K562 (cell line): Measurements from ENCODE around the gene FILIP1L. TPM values are rescaled to one million over a fixed set of nuclear protein-coding genes. Genes with fewer than 3 reads are reported as not detected.

Experiments used
- ATF1 ChIP-seq, 2 experiments: fragments of 450-650 bp in 1 of 2; IDR thresholded peaks; 2 replicates each; pipeline ENCODE4 v1.6.1; 2016; ENCODE audit warnings: missing compliant biosample characterization in 1 of 2, missing genetic modification characterization in 1 of 2
- ATF7 ChIP-seq: fragments of 450-650 bp; IDR thresholded peaks from 2 replicates; pipeline ENCODE4 v1.7.1; 2014; ENCODE audit warnings: mild to moderate bottlenecking, moderate library complexity
- BRD9 ChIP-seq: fragments of 450-650 bp; IDR thresholded peaks from 2 replicates; pipeline ENCODE4 v1.6.1; 2018; ENCODE audit warnings: low read depth; ENCODE audit not compliant: partially characterized antibody
- CAMTA2 ChIP-seq: fragments of 250-450 bp; sonication (Bioruptor Pico); conservative IDR thresholded peaks from 2 replicates; pipeline ENCODE4 v1.5.1; 2022
- CBX3 ChIP-seq, 2 experiments: IDR thresholded peaks; 1 replicate in 1 of 2; 2 replicates in 1 of 2; pipeline ENCODE4 v1.6.1; 2012; ENCODE audit warnings: inconsistent platforms in 2 of 2, low read length in 2 of 2, borderline replicate concordance in 1 of 2, control low read depth in 1 of 2
- CCNT2 ChIP-seq: IDR thresholded peaks from 2 replicates; pipeline ENCODE4 v1.6.1; 2011; ENCODE audit warnings: borderline replicate concordance, low read depth, mild to moderate bottlenecking, moderate library complexity, mixed read lengths, low read length; ENCODE audit not compliant: insufficient read length; ENCODE audit errors: extremely low read depth
- GATAD2A ChIP-seq: fragments of 450-650 bp; IDR thresholded peaks from 2 replicates; pipeline ENCODE4 v1.6.1; 2017
- KLF10 ChIP-seq: fragments of 250-450 bp; sonication (Bioruptor Pico); IDR thresholded peaks from 2 replicates; pipeline ENCODE4 v1.6.1; 2021; ENCODE audit warnings: matching md5 sums
- LEF1 ChIP-seq: fragments of 450-650 bp; IDR thresholded peaks from 2 replicates; pipeline ENCODE4 v1.6.1; 2016; ENCODE audit warnings: mild to moderate bottlenecking
- MTF1 ChIP-seq: fragments of 250-450 bp; sonication (Bioruptor Pico); IDR thresholded peaks from 2 replicates; pipeline ENCODE4 v1.9.0; 2021; ENCODE audit warnings: moderate library complexity, mild to moderate bottlenecking, inconsistent platforms, borderline replicate concordance
- NCOA4 ChIP-seq: fragments of 450-650 bp; IDR thresholded peaks from 2 replicates; pipeline ENCODE4 v1.6.1; 2018; ENCODE audit warnings: mild to moderate bottlenecking; ENCODE audit not compliant: partially characterized antibody
- NEUROD1 ChIP-seq: fragments of 150-350 bp; IDR thresholded peaks from 2 replicates; pipeline ENCODE4 v1.6.1; 2014; ENCODE audit warnings: borderline replicate concordance, low read length, low read depth; ENCODE audit not compliant: partially characterized antibody
- NFE2 ChIP-seq: IDR thresholded peaks from 2 replicates; pipeline ENCODE4 v1.6.1; 2014; ENCODE audit warnings: antibody characterized with exemption, low read depth
- NR2C2 ChIP-seq, 2 experiments: fragments of 200-800 bp in 1 of 2; sonication (Bioruptor generic) in 1 of 2; sonication (generic) in 1 of 2; formaldehyde crosslinking in 1 of 2; IDR thresholded peaks; 2 replicates each; pipeline versions ENCODE4 v1.6.1 to v1.8.0; 2016 to 2022; ENCODE audit warnings: mild to moderate bottlenecking in 1 of 2, missing compliant biosample characterization in 1 of 2, missing genetic modification characterization in 1 of 2, missing genetic modification reagents in 1 of 2
- RFX7 ChIP-seq: fragments of 250-450 bp; sonication (Bioruptor Pico); IDR thresholded peaks from 2 replicates; pipeline ENCODE4 v1.5.1; 2021; ENCODE audit warnings: mild to moderate bottlenecking
- SMARCA4 ChIP-seq: fragments of 450-650 bp; IDR thresholded peaks from 2 replicates; pipeline ENCODE4 v1.6.1; 2016
- SMC3 ChIP-seq: conservative IDR thresholded peaks from 2 replicates; pipeline ENCODE4 v1.6.1; 2011; ENCODE audit warnings: low read depth, low read length, improper control_type of control experiment; ENCODE audit not compliant: insufficient read depth
- TAF1 ChIP-seq: IDR thresholded peaks from 2 replicates; pipeline ENCODE4 v1.6.1; 2011; ENCODE audit warnings: mild to moderate bottlenecking, low read length, moderate library complexity; ENCODE audit not compliant: insufficient read depth, control insufficient read depth, severe bottlenecking; ENCODE audit errors: extremely low read depth
- ZFP36 ChIP-seq: fragments of 150-350 bp; IDR thresholded peaks from 2 replicates; pipeline ENCODE4 v1.6.1; 2018; ENCODE audit warnings: low read length, low read depth; ENCODE audit not compliant: partially characterized antibody
- ZNF282 ChIP-seq: sonication (generic); formaldehyde crosslinking; IDR thresholded peaks from 2 replicates; pipeline ENCODE4 v1.8.1; 2023; ENCODE audit warnings: missing genetic modification reagents
- ZNF668 ChIP-seq: fragments of 250-450 bp; sonication (Bioruptor Pico); IDR thresholded peaks from 2 replicates; pipeline ENCODE4 v1.8.0; 2022; ENCODE audit warnings: mild to moderate bottlenecking, inconsistent platforms
- ZNF766 ChIP-seq: fragments of 200-800 bp; sonication (Bioruptor generic); conservative IDR thresholded peaks from 2 replicates; pipeline ENCODE4 v1.6.1; 2016; ENCODE audit warnings: missing genetic modification characterization, missing compliant biosample characterization
- polyA plus RNA-seq, 8 experiments: library from polyadenylated mRNA; depleted of rRNA in 4 of 8; stranded (reverse) in 5 of 8; unstranded in 3 of 8; fragments of >200 nt; fragmentation: Nextera tagmentation in 2 of 8; fragmentation: Illumina TruSeq in 1 of 8; extraction: Ambion mirVana in 2 of 8; extraction: Trizol in 1 of 8; gene quantifications; 2 replicates each; pipeline versions ENCODE4 v1.2.1 to v1.2.3, GENCODE V29; 2011 to 2014; ENCODE audit warnings: inconsistent platforms in 1 of 8, missing spikeins in 1 of 8
- total RNA-seq, 7 experiments: library from RNA; depleted of rRNA in 6 of 7; stranded (reverse); fragments of >200 nt in 6 of 7; fragmentation: Illumina TruSeq in 2 of 7; extraction: Trizol in 2 of 7; gene quantifications; 2 replicates each; pipeline versions ENCODE4 v1.2.1 to v1.2.3, GENCODE V29; 2011 to 2021; ENCODE audit warnings: low replicate concordance in 1 of 7
- TF ChIP-seq, protein P1 (sequence below): fragments of 450-650 bp; formaldehyde crosslinking; IDR thresholded peaks from 2 replicates; pipeline ENCODE4 v1.4.0; 2020; ENCODE audit warnings: mild to moderate bottlenecking, moderate library complexity
- TF ChIP-seq, protein P2 (sequence below): fragments of 250-450 bp; sonication (Bioruptor Pico); IDR thresholded peaks from 2 replicates; pipeline ENCODE4 v1.5.1; 2021; ENCODE audit warnings: mild to moderate bottlenecking
- TF ChIP-seq, protein P3 (sequence below): fragments of 200-800 bp; sonication (Bioruptor generic); IDR thresholded peaks from 2 replicates; pipeline ENCODE4 v1.6.1; 2017; ENCODE audit warnings: missing genetic modification characterization, missing compliant biosample characterization

FILIP1L gene
- total and polyA plus RNA-seq, 9 of the 15 experiments (the other 6 are each of a cell fraction or from before 2014, with no cell fraction given) = 0.50 to 2.1 (median 1.1) TPM

GRCh38 chr3:100089812-100090668, 24.3 kb downstream of the FILIP1L start (continued):
- TF ChIP-seq SMC3 = no peak
- no peak for TF ChIP-seq ZNF668 (CRISPR knock-in tag)
- peak; percentile 39; the same call in 1 of the 2 replicates for TF ChIP-seq NFE2
- TF ChIP-seq ZFP36 = no peak
- peak; percentile 71; the same call in 1 of the 2 replicates for TF ChIP-seq LEF1
- TF ChIP-seq BRD9 = peak; percentile 56
- TF ChIP-seq ATF7 = peak; percentile 50; the same call in 1 of the 2 replicates
- TF ChIP-seq ZNF282 (CRISPR knock-in tag) = no peak
- peak; percentile 58; the same call in 1 of the 2 replicates for TF ChIP-seq GATAD2A
- no peak for TF ChIP-seq KLF10 (CRISPR knock-in tag)
- TF ChIP-seq, protein P1, sequence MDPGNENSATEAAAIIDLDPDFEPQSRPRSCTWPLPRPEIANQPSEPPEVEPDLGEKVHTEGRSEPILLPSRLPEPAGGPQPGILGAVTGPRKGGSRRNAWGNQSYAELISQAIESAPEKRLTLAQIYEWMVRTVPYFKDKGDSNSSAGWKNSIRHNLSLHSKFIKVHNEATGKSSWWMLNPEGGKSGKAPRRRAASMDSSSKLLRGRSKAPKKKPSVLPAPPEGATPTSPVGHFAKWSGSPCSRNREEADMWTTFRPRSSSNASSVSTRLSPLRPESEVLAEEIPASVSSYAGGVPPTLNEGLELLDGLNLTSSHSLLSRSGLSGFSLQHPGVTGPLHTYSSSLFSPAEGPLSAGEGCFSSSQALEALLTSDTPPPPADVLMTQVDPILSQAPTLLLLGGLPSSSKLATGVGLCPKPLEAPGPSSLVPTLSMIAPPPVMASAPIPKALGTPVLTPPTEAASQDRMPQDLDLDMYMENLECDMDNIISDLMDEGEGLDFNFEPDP = no peak
- no peak for TF ChIP-seq TAF1
- no peak for TF ChIP-seq ATF1 (CRISPR knock-in tag; IDR thresholded peaks at IDR 0.05)
- peak; percentile 51 for TF ChIP-seq ATF1 (tag; IDR thresholded peaks at IDR 0.05)
- no peak for TF ChIP-seq CBX3 (IDR thresholded peaks at IDR 0.05; ENCODE audit: borderline replicate concordance in 1 of 2, low read length in 2 of 2)
- no peak for TF ChIP-seq NCOA4
- peak; percentile 63; the same call in 1 of the 2 replicates for TF ChIP-seq ZNF766
- TF ChIP-seq, protein P2, sequence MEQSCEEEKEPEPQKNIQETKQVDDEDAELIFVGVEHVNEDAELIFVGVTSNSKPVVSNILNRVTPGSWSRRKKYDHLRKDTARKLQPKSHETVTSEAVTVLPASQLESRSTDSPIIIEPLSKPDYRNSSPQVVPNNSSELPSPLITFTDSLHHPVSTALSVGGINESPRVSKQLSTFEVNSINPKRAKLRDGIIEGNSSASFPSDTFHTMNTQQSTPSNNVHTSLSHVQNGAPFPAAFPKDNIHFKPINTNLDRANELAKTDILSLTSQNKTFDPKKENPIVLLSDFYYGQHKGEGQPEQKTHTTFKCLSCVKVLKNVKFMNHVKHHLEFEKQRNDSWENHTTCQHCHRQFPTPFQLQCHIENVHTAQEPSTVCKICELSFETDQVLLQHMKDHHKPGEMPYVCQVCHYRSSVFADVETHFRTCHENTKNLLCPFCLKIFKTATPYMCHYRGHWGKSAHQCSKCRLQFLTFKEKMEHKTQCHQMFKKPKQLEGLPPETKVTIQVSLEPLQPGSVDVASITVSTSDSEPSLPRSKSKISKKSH = no peak
- TF ChIP-seq, protein P3, sequence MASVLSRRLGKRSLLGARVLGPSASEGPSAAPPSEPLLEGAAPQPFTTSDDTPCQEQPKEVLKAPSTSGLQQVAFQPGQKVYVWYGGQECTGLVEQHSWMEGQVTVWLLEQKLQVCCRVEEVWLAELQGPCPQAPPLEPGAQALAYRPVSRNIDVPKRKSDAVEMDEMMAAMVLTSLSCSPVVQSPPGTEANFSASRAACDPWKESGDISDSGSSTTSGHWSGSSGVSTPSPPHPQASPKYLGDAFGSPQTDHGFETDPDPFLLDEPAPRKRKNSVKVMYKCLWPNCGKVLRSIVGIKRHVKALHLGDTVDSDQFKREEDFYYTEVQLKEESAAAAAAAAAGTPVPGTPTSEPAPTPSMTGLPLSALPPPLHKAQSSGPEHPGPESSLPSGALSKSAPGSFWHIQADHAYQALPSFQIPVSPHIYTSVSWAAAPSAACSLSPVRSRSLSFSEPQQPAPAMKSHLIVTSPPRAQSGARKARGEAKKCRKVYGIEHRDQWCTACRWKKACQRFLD (CRISPR knock-in tag) = no peak
- TF ChIP-seq MTF1 (CRISPR knock-in tag) = no peak
- TF ChIP-seq NEUROD1 = peak; percentile 17
- TF ChIP-seq CCNT2 = no peak
- TF ChIP-seq RFX7 (CRISPR knock-in tag) = no peak
- TF ChIP-seq SMARCA4 = peak; percentile 88
- TF ChIP-seq CAMTA2 (CRISPR knock-in tag) = no peak
- TF ChIP-seq NR2C2 (CRISPR knock-in tag; IDR thresholded peaks at IDR 0.05) = no peak
- peak; percentile 79 for TF ChIP-seq NR2C2 (tag; IDR thresholded peaks at IDR 0.05)
